ENCODE data around the gene EPS8L1.

GRCh38 chr19:55095260-55096060, 19.8 kb downstream of the EPS8L1 start:
- no peak for TF ChIP-seq POLR2AphosphoS5 (IDR thresholded peaks at IDR 0.05; ENCODE audit: low read depth, low read length)
- TF ChIP-seq POLR2A (IDR thresholded peaks at IDR 0.05; ENCODE audit: low read depth, low read length) = no peak
- no peak for TF ChIP-seq TAF1 (IDR thresholded peaks at IDR 0.05; ENCODE audit: borderline replicate concordance, low read depth, low read length)

Measured in GM12892 (cell line).